Colonic mucosa (tissue), 4 donors: ENCODE measurements around the gene RIC3. TPM values are rescaled to one million over a fixed set of nuclear protein-coding genes. Genes with fewer than 3 reads are reported as not detected.

Source experiments
- DNase-seq: peaks from one replicate; pipeline ENCODE4 v3.0.0-alpha.2; 2020
- H3K27ac ChIP-seq: fragments of 200-600 bp; one replicate; pipeline ENCODE4 v1.8.0; 2021
- H3K27me3 ChIP-seq: fragments of 200-600 bp; one replicate; pipeline ENCODE4 v1.8.0; 2021
- H3K36me3 ChIP-seq: fragments of 200-600 bp; one replicate; pipeline ENCODE4 v1.8.0; 2021
- H3K4me1 ChIP-seq: fragments of 200-600 bp; one replicate; pipeline ENCODE4 v1.8.0; 2021; ENCODE audit warnings: mild to moderate bottlenecking
- H3K4me3 ChIP-seq: fragments of 200-600 bp; one replicate; pipeline ENCODE4 v1.8.0; 2021
- H3K9ac ChIP-seq, 2 donors: one replicate each; pipeline ENCODE4 v1.7.0; 2013; ENCODE audit warnings: control low read depth in 2 of 2, low read depth in 2 of 2, low read length in 2 of 2
- H3K9me3 ChIP-seq: fragments of 200-600 bp; one replicate; pipeline ENCODE4 v1.8.0; 2021
- intact Hi-C: fragments of 100-400 bp; cut with DNase I; formaldehyde crosslinking; loops from one replicate; pipeline ENCODE4 v1.14.1; 2022
- total RNA-seq, 2 donors: library from RNA; stranded (reverse); fragmentation: NEBNext Ultra II Directional in 1 of 2; extraction: Animal tissue kit (Norgen Biotek cat#: 25700) in 1 of 2; gene quantifications; one replicate each; pipeline ENCODE4 v1.2.1, GENCODE V29; 2021
- TF ChIP-seq, protein P1 (sequence below): fragments of 200-600 bp; IDR thresholded peaks from one replicate; pipeline ENCODE4 v1.8.0; 2022; ENCODE audit warnings: antibody characterized with exemption, mild to moderate bottlenecking
- donor health status: healthy.
- donor health status: DM: no; HTN: no; CAD: no.
- donor health status: DM: no; HTN: no; CAD: no.

RIC3 gene
- total RNA-seq, 2 donors from 2014 or later: 0.79 to 2.0 TPM

DNA sequence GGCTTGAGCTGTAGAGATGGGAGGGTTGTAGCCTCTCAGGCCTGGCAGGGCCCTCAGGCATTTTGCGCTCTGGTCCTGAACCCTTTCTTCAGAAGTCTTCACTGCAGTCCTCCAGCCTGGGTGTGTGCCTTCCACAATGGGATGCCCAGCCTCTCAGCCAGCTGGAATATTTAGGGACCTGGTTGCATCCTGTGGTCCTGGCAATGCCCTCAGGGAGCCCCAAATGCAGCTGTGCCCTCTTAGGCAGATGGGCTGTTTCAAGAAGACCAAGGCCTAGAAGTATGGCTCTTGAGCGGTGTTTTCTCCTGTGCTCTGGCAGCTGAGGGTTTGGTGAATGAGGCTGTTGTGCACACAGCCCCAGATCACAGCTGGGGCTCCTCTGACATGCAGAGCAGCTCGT lies 81.1 kb downstream of the RIC3 start:
- DNase-seq: no peak
- Histone ChIP-seq H3K4me3 (no peak overlapping the region), H3K4me1 (no peaks in the 10 kb centered on the region), H3K27me3 (no peaks in the 10 kb centered on the region), H3K36me3 (no peaks in the 10 kb centered on the region), H3K27ac (no peak overlapping the region), H3K9me3 (no peaks in the 10 kb centered on the region), H3K9ac (no peak overlapping the region)
- TF ChIP-seq, protein P1, sequence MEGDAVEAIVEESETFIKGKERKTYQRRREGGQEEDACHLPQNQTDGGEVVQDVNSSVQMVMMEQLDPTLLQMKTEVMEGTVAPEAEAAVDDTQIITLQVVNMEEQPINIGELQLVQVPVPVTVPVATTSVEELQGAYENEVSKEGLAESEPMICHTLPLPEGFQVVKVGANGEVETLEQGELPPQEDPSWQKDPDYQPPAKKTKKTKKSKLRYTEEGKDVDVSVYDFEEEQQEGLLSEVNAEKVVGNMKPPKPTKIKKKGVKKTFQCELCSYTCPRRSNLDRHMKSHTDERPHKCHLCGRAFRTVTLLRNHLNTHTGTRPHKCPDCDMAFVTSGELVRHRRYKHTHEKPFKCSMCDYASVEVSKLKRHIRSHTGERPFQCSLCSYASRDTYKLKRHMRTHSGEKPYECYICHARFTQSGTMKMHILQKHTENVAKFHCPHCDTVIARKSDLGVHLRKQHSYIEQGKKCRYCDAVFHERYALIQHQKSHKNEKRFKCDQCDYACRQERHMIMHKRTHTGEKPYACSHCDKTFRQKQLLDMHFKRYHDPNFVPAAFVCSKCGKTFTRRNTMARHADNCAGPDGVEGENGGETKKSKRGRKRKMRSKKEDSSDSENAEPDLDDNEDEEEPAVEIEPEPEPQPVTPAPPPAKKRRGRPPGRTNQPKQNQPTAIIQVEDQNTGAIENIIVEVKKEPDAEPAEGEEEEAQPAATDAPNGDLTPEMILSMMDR: no peak
- intact Hi-C loops: no loop called here

DNA sequence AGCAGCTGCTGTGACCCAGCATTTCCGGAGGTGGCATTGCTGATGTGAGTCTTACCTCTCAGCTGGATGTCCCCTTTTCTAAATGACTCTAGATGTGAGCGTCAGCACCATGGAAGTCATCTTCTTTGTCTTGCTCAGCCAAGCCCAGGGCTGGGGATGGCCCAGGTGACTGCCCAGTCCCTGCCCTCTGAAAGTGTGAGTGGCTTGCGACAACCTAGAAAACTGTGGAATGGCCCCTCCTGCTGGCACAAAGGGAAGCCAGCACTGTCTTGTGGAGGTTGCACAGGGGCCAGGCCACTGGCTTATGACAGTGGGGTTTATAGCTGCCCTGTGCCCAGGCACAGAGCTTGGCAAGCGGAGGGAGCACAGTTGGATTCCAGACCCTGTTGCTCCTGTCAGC lies 81.6 kb downstream of the RIC3 start:
- Histone ChIP-seq H3K27me3 (peaks cover under 1% of the 10 kb centered on the region), H3K9me3 (no peaks in the 10 kb centered on the region), H3K27ac (no peak overlapping the region), H3K9ac (no peak overlapping the region), H3K4me3 (no peak overlapping the region), H3K4me1 (no peaks in the 10 kb centered on the region), H3K36me3 (no peaks in the 10 kb centered on the region)
- TF ChIP-seq, protein P1: no peak
- DNase-seq: no peak
- intact Hi-C loops: no loop called here

DNA sequence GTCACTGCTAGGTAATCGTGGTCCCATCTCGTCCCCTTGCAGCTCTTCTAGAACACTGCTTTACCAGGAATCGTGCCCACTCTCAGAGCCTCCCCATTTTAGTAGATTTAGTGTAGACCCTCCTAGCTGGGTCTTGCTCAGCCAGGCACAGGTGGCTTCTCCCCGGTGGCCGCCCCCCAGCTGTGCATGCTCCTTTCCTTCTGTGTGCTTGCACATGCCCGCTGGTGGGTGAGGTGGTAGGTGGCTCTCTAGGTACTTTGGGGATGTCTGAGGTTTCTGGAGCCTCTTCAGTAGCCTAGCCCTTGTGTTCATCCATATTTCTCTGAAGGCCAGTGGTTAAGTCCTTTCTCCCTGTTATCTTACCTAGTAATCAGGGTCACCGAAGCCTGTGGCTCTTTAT lies 82.3 kb downstream of the RIC3 start:
- Histone ChIP-seq H3K27ac (no peak overlapping the region), H3K4me3 (no peak overlapping the region)

DNA sequence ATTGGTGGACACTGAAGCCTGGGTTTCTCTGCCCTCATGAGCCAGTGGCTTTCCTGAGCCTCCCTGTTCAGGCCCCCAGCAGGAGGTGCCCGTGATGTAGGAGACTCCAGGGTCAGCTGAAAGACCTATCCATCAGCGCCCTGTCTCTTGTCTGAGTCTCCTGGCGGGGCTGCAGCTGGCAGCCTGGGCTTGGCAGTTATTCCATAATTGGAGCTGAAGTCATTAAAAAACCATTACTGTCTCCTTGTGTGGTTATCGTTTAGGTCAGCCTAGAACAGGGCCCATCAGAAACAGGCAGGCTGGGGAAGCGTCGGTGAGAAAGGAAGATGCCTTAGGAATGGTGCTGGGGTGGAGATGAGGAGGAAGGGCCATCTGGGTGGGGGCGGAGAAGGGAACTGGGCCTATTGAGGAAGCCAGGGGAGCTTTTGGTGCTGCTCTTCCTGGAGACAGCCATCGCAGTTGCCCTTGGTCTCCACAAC lies 82.8 kb downstream of the RIC3 start:
- no peak overlapping the region for H3K9ac ChIP-seq
- peaks cover 9% of the 10 kb centered on the region for H3K27me3 ChIP-seq
- intact Hi-C loops: no loop called here
- TF ChIP-seq, protein P1: no peak
- H3K4me3 ChIP-seq: no peak overlapping the region
- no peaks in the 10 kb centered on the region for H3K9me3 ChIP-seq
- no peaks in the 10 kb centered on the region for H3K4me1 ChIP-seq
- H3K27ac ChIP-seq: no peak overlapping the region
- H3K36me3 ChIP-seq: no peaks in the 10 kb centered on the region
- DNase-seq: no peak

More for the DNA sequence above, 82.3 kb downstream of the RIC3 start:
- intact Hi-C loops: no loop called here
- Histone ChIP-seq H3K27me3 (peaks cover 6% of the 10 kb centered on the region), H3K9me3 (no peaks in the 10 kb centered on the region), H3K9ac (no peak overlapping the region), H3K36me3 (no peaks in the 10 kb centered on the region), H3K4me1 (no peaks in the 10 kb centered on the region)
- TF ChIP-seq, protein P1: no peak
- DNase-seq: no peak

DNA sequence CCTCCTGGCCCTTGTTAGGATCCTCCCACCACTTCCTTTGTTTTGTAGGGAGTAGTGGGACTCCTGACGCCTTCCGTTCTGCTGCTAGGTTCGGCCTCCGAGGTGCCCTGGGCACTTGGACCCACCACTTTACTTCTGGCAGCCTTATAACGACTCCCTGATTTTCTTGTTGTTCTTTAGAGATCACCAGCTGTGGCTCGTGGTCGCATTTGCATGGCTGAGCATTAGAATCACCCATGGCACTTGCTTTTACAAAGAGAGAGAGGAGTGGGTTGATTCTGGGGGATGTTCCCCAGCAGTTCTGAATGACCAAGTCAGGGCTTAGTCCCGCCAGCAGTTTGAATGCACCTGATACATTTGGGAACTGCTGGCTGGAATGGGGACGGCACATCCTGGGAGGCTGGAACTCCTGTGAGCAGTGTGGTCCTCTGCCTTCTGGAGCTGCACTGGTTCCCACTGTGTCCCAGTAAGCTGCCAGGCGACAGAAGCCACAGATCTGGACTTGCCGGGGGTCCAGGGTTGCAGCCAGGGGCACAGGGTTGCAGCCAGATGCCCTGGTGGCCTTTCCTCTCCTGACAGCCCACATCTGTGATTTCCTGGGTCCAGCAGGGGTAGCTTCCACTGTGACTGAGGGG lies 83.7 kb downstream of the RIC3 start:
- intact Hi-C loops: no loop called here
- Histone ChIP-seq H3K4me3 (no peak overlapping the region), H3K4me1 (no peaks in the 10 kb centered on the region), H3K27ac (no peak overlapping the region), H3K9me3 (no peaks in the 10 kb centered on the region), H3K27me3 (peaks cover 18% of the 10 kb centered on the region), H3K9ac (no peak overlapping the region), H3K36me3 (no peaks in the 10 kb centered on the region)
- TF ChIP-seq, protein P1: no peak
- no peak for DNase-seq
